Measurements from ENCODE around the gene CERKL.
"Not testable (repeated sequence)": the region's sequence is repeated elsewhere in the genome, so short reads cannot be mapped to it uniquely, and the experiment has no call there.

- TF ChIP-seq CCAR2 (optimal IDR thresholded peaks at IDR 0.05; ENCODE audit: low read depth, low read length); CTCF (CRISPR knock-in tag; IDR thresholded peaks at IDR 0.05); IRX3 (CRISPR knock-in tag; IDR thresholded peaks at IDR 0.05; ENCODE audit: borderline replicate concordance, low read depth); EZH2 (conservative IDR thresholded peaks at IDR 0.05; ENCODE audit: low read depth, low read length); ZBTB4 (CRISPR knock-in tag; IDR thresholded peaks at IDR 0.05; ENCODE audit: borderline replicate concordance); THYN1 (CRISPR knock-in tag; IDR thresholded peaks at IDR 0.05; ENCODE audit: borderline replicate concordance, low read depth); ZFP36 (IDR thresholded peaks at IDR 0.05; ENCODE audit: borderline replicate concordance, low read depth, low read length, partially characterized antibody); DMTF1 (CRISPR knock-in tag; IDR thresholded peaks at IDR 0.05); TCF7L2 (IDR thresholded peaks at IDR 0.05; ENCODE audit: low read depth, low read length): not testable (repeated sequence)
These were observed 45.6 kb upstream of the CERKL start for GRCh38 chr2:181702519-181702918.
